OCI-LY7 (cell line): ENCODE results near the gene CHRNA5. TPM values are rescaled to one million over a fixed set of nuclear protein-coding genes. Genes with fewer than 3 reads are reported as not detected.
"Not testable (repeated sequence)": the region's sequence is repeated elsewhere in the genome, so short reads cannot be mapped to it uniquely, and the experiment has no call there.

Experiments
- BruUV-seq: library from RNA; stranded (reverse); fragments of 400-500 nt; replicated peaks from 2 replicates; lab custom pipeline; 2021; lab: Mats Ljungman, UMichigan
- CTCF ChIA-PET: fragments of 300-600 bp; sonication (Branson Sonifier 250); formaldehyde crosslinking; loops from one replicate; lab custom pipeline; 2022; ENCODE audit warnings: antibody characterized with exemption; ENCODE audit not compliant: unreplicated experiment; lab: Charles Lee
- POLR2A ChIA-PET: fragments of 300-600 bp; sonication (Branson Sonifier 250); formaldehyde crosslinking; loops from one replicate; lab custom pipeline; 2022; ENCODE audit warnings: antibody characterized with exemption; lab: Charles Lee
- DNase-seq: peaks from one replicate; pipeline ENCODE4 v3.0.0-alpha.2; 2015; ENCODE audit warnings: low spot score
- H2AFZ ChIP-seq: fragments of 200-600 bp; sonication (generic), shearing (Covaris generic); 2 replicates; pipeline ENCODE4 v1.6.1; 2014; ENCODE audit warnings: mild to moderate bottlenecking, antibody characterized with exemption, low read length, moderate library complexity
- H3K27ac ChIP-seq: fragments of 200-600 bp; sonication (generic); 2 replicates; pipeline ENCODE4 v1.5.1; 2014; ENCODE audit warnings: mixed run types, low read depth, mild to moderate bottlenecking, moderate library complexity, low read length, inconsistent platforms; ENCODE audit not compliant: poor library complexity, severe bottlenecking
- H3K36me3 ChIP-seq: fragments of 200-600 bp; sonication (generic); 2 replicates; pipeline ENCODE4 v1.6.1; 2014; ENCODE audit warnings: mild to moderate bottlenecking, antibody characterized with exemption, low read length, moderate library complexity, mixed read lengths; ENCODE audit not compliant: insufficient read depth
- H3K4me1 ChIP-seq: fragments of 200-600 bp; sonication (generic); 2 replicates; pipeline ENCODE4 v1.5.1; 2014; ENCODE audit warnings: mild to moderate bottlenecking, low read length; ENCODE audit not compliant: insufficient read depth, poor library complexity, severe bottlenecking
- H3K4me2 ChIP-seq: fragments of 200-600 bp; sonication (generic); 2 replicates; pipeline ENCODE4 v1.6.1; 2014; ENCODE audit warnings: mild to moderate bottlenecking, low read length
- H3K4me3 ChIP-seq: fragments of 200-600 bp; sonication (generic); 2 replicates; pipeline ENCODE4 v1.5.1; 2014; ENCODE audit warnings: mild to moderate bottlenecking, low read depth, low read length; ENCODE audit not compliant: poor library complexity, severe bottlenecking
- H3K79me2 ChIP-seq: fragments of 200-600 bp; sonication (generic); 2 replicates; pipeline ENCODE4 v1.6.1; 2016; ENCODE audit warnings: low read depth, mild to moderate bottlenecking, low read length, moderate library complexity, mixed read lengths; ENCODE audit not compliant: insufficient read depth
- H3K9me2 ChIP-seq: fragments of 200-600 bp; sonication (generic); 2 replicates; pipeline ENCODE4 v1.6.1; 2016; ENCODE audit warnings: mild to moderate bottlenecking, low read length, mixed read lengths; ENCODE audit not compliant: insufficient read depth
- H3K9me3 ChIP-seq: fragments of 200-600 bp; sonication (generic); 2 replicates; pipeline ENCODE4 v1.6.1; 2014; ENCODE audit warnings: mild to moderate bottlenecking, mixed run types, low read length, mixed read lengths
- H4K20me1 ChIP-seq: fragments of 200-600 bp; sonication (generic); 2 replicates; pipeline ENCODE4 v1.6.1; 2014; ENCODE audit warnings: mild to moderate bottlenecking, antibody characterized with exemption, low read length, moderate library complexity, mixed read lengths; ENCODE audit not compliant: insufficient read depth
- CTCF ChIP-seq: fragments of 200-600 bp; sonication (generic); conservative IDR thresholded peaks from 2 replicates; pipeline ENCODE4 v1.5.1; 2014; ENCODE audit warnings: mild to moderate bottlenecking, antibody characterized with exemption, low read length, moderate library complexity, mixed read lengths
- EZH2phosphoT487 ChIP-seq: fragments of 200-600 bp; sonication (generic); IDR thresholded peaks from 2 replicates; pipeline ENCODE4 v1.6.1; 2018; ENCODE audit warnings: low read depth, borderline replicate concordance, mild to moderate bottlenecking, mixed run types, antibody characterized with exemption, low read length, moderate library complexity, mixed read lengths
- intact Hi-C: fragments of 100-400 bp; cut with micrococcal nuclease; formaldehyde crosslinking; loops from one replicate; pipeline ENCODE4 v1.10.0; 2022; ENCODE audit not compliant: unreplicated experiment
- total RNA-seq, 2 experiments: library from RNA; depleted of rRNA in 1 of 2; stranded (reverse); fragments of >200 nt in 1 of 2; shearing (Covaris generic) in 1 of 2; gene quantifications; 2 replicates each; pipeline ENCODE4 v1.2.3, GENCODE V29; 2014 to 2022

Gene CHRNA5
- total RNA-seq, 2 experiments from 2014 or later, result 2.8 to 9.1 TPM

- no TSS peak for BruUV-seq
- no peaks in the 10 kb centered on the region for H3K9me3 ChIP-seq
- CTCF ChIA-PET, result no interaction called here
- H4K20me1 ChIP-seq, result no peaks in the 10 kb centered on the region; the same call in 1 of the 2 replicates
- H3K4me3 ChIP-seq, result no peak overlapping the region
- H3K4me1 ChIP-seq, result no peaks in the 10 kb centered on the region
- no peak for TF ChIP-seq CTCF
- TF ChIP-seq EZH2phosphoT487, result no peak
- H3K9me2 ChIP-seq, result no peaks in the 10 kb centered on the region
- intact Hi-C loops, result no loop called here
- no peak for DNase-seq
- peaks cover 56% of the 10 kb centered on the region for H3K36me3 ChIP-seq
- H3K27ac ChIP-seq, result no peak overlapping the region
- H2AFZ ChIP-seq, result no peak overlapping the region
- H3K79me2 ChIP-seq, result no peaks in the 10 kb centered on the region
- no peak overlapping the region for H3K4me2 ChIP-seq
- POLR2A ChIA-PET, result interaction anchor here (0.5 to 0.7 kb wide), 2 partner anchors 130 to 163 kb away, joined by 3 read pairs; no protein-coding TSS in a partner anchor
Measured at GRCh38 chr15:78550815-78551214, 14.5 kb upstream of the CHRNA5 start.

- Histone ChIP-seq H3K27ac (no peak overlapping the region), H3K9me3 (no peaks in the 10 kb centered on the region), H3K4me1 (no peaks in the 10 kb centered on the region), H4K20me1 (no peaks in the 10 kb centered on the region; the same call in 1 of the 2 replicates), H3K4me3 (no peak overlapping the region), H3K4me2 (no peak overlapping the region), H2AFZ (no peak overlapping the region), H3K9me2 (no peaks in the 10 kb centered on the region), H3K79me2 (no peaks in the 10 kb centered on the region), H3K36me3 (peaks cover 45% of the 10 kb centered on the region)
- no peak for DNase-seq
- BruUV-seq, result no TSS peak
- ChIA-PET POLR2A (no interaction called here), CTCF (no interaction called here)
- no peak for TF ChIP-seq EZH2phosphoT487
- no peak for TF ChIP-seq CTCF
- intact Hi-C loops, result no loop called here
Measured at GRCh38 chr15:78551902-78552301, 13.4 kb upstream of the CHRNA5 start.

GRCh38 chr15:78552597-78552996, 12.7 kb upstream of the CHRNA5 start:
- H3K4me3 ChIP-seq, result no peak overlapping the region
- POLR2A ChIA-PET, result interaction anchor here (0.6 kb wide), 2 partner anchors 15 to 81 kb away, joined by 3 to 4 read pairs; no protein-coding TSS in a partner anchor
- TF ChIP-seq CTCF (no peak), EZH2phosphoT487 (no peak)
- no peaks in the 10 kb centered on the region for H3K9me3 ChIP-seq
- H3K36me3 ChIP-seq, result peaks cover 38% of the 10 kb centered on the region
- no peaks in the 10 kb centered on the region; the same call in 1 of the 2 replicates for H4K20me1 ChIP-seq
- no peak for DNase-seq
- H2AFZ ChIP-seq, result no peak overlapping the region
- intact Hi-C loops, result no loop called here
- BruUV-seq, result no TSS peak
- H3K4me1 ChIP-seq, result no peaks in the 10 kb centered on the region
- no peaks in the 10 kb centered on the region for H3K79me2 ChIP-seq
- H3K27ac ChIP-seq, result no peak overlapping the region
- no peaks in the 10 kb centered on the region for H3K9me2 ChIP-seq
- H3K4me2 ChIP-seq, result no peak overlapping the region
- CTCF ChIA-PET, result no interaction called here

GRCh38 chr15:78560201-78560600, 5.1 kb upstream of the CHRNA5 start:
- H3K4me2 ChIP-seq, H3K36me3 ChIP-seq, H3K4me3 ChIP-seq, H4K20me1 ChIP-seq, CTCF ChIA-PET, DNase-seq, intact Hi-C loops, H2AFZ ChIP-seq, H3K79me2 ChIP-seq, H3K9me2 ChIP-seq, H3K27ac ChIP-seq, H3K9me3 ChIP-seq, BruUV-seq: not testable (repeated sequence)
- H3K4me1 ChIP-seq, result peaks cover 11% of the 10 kb centered on the region
- POLR2A ChIA-PET, result interaction anchor here (0.9 to 4.4 kb wide), 2 partner anchors 15 to 20 kb away, joined by 3 to 17 read pairs; no protein-coding TSS in a partner anchor
